ENCODE measurements around the gene KRT82. TPM values are rescaled to one million over a fixed set of nuclear protein-coding genes. Genes with fewer than 3 reads are reported as not detected.
"Not testable (repeated sequence)": the region's sequence is repeated elsewhere in the genome, so short reads cannot be mapped to it uniquely, and the experiment has no call there.

The KRT82 gene
- total RNA-seq, 2 donors from 2014 or later: not detected

GRCh38 chr12:52347551-52348510 lies 58.3 kb downstream of the KRT82 start:
- peaks cover 7% of the 10 kb centered on the region for H3K27me3 Mint-ChIP-seq
- no peak overlapping the region for H3K27ac Mint-ChIP-seq
- H3K9me3 Mint-ChIP-seq: no peaks in the 10 kb centered on the region
- ATAC-seq (replicated peaks): no peak
- no peaks in the 10 kb centered on the region for H3K36me3 Mint-ChIP-seq (ENCODE audit: low read depth)
- H3K4me3 Mint-ChIP-seq: no peak overlapping the region
- peaks cover 6% of the 10 kb centered on the region for H3K4me1 Mint-ChIP-seq

GRCh38 chr12:52347016-52347415 lies 59.1 kb downstream of the KRT82 start:
- no peaks in the 10 kb centered on the region for H3K36me3 Mint-ChIP-seq (ENCODE audit: low read depth)
- no peaks in the 10 kb centered on the region for H3K9me3 Mint-ChIP-seq
- H3K4me1 Mint-ChIP-seq: peaks cover 6% of the 10 kb centered on the region
- H3K27ac Mint-ChIP-seq: no peak overlapping the region
- ATAC-seq (replicated peaks): no peak
- H3K27me3 Mint-ChIP-seq: peaks cover 7% of the 10 kb centered on the region
- H3K4me3 Mint-ChIP-seq: no peak overlapping the region

GRCh38 chr12:52346593-52346992 lies 59.5 kb downstream of the KRT82 start:
- peaks cover 7% of the 10 kb centered on the region for H3K27me3 Mint-ChIP-seq
- H3K27ac Mint-ChIP-seq: no peak overlapping the region
- ATAC-seq (replicated peaks): no peak
- H3K9me3 Mint-ChIP-seq: no peaks in the 10 kb centered on the region
- H3K4me1 Mint-ChIP-seq: peaks cover 1% of the 10 kb centered on the region
- H3K4me3 Mint-ChIP-seq: no peak overlapping the region
- no peaks in the 10 kb centered on the region for H3K36me3 Mint-ChIP-seq (ENCODE audit: low read depth)

GRCh38 chr12:52345041-52345440 lies 61.1 kb downstream of the KRT82 start:
- H3K27me3 Mint-ChIP-seq; H3K4me3 Mint-ChIP-seq; ATAC-seq (replicated peaks); H3K4me1 Mint-ChIP-seq; H3K9me3 Mint-ChIP-seq; H3K27ac Mint-ChIP-seq; H3K36me3 Mint-ChIP-seq (ENCODE audit: low read depth): not testable (repeated sequence)

DNA sequence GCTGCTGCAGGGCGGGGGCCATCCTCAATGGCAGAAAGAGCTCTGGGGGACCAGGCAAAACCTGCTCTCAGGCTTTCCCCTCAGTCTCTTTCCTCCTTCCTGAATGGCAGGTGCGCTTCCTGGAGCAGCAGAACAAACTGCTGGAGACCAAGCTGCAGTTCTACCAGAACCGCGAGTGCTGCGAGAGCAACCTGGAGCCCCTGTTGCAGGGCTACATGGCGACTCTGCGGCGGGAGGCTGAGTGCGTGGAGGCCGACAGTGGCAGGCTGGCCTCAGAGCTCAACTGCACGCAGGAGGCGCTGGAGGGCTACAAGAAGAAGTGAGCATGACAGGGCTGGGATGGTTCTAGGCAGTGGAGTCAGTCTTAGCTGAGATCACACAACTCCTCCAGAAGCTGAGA lies 62.0 kb downstream of the KRT82 start:
- no peak for ATAC-seq (replicated peaks)
- Mint-ChIP-seq H3K4me1 (no peaks in the 10 kb centered on the region), H3K27ac (no peak overlapping the region), H3K4me3 (no peak overlapping the region), H3K27me3 (peaks cover 5% of the 10 kb centered on the region), H3K9me3 (no peaks in the 10 kb centered on the region), H3K36me3 (ENCODE audit: low read depth) (no peaks in the 10 kb centered on the region)

Other genes starting within 250 kb of the KRT82 start
- not detected for gene KRT80, start 214.3 kb downstream of the KRT82 start, total RNA-seq
- 10 to 100 TPM in 1 of 2 donors, 1 to 10 TPM in 1; 7.6 to 12.5 TPM for gene KRT7, start 173.1 kb downstream of the KRT82 start, total RNA-seq
- gene KRT86, start 131.7 kb downstream of the KRT82 start, total RNA-seq: 1 to 10 TPM in 1 of 2 donors, under 1 TPM in 1; 0.56 to 2.1 TPM
- not detected for gene KRT81, start 114.8 kb downstream of the KRT82 start, total RNA-seq
- gene KRT83, start 84.9 kb downstream of the KRT82 start, total RNA-seq: not detected
- gene KRT85, start 38.9 kb downstream of the KRT82 start, total RNA-seq: not detected
- not detected for gene KRT84, start 20.7 kb downstream of the KRT82 start, total RNA-seq
- gene KRT75, start 28.0 kb upstream of the KRT82 start, total RNA-seq: not detected
- gene KRT6B, start 45.8 kb upstream of the KRT82 start, total RNA-seq: not detected
- not detected for gene KRT6C, start 67.5 kb upstream of the KRT82 start, total RNA-seq
- not detected for gene KRT6A, start 86.9 kb upstream of the KRT82 start, total RNA-seq
- not detected for gene KRT5, start 114.1 kb upstream of the KRT82 start, total RNA-seq
- not detected for gene KRT71, start 146.8 kb upstream of the KRT82 start, total RNA-seq
- gene KRT74, start 167.5 kb upstream of the KRT82 start, total RNA-seq: not detected
- not detected for gene KRT72, start 195.1 kb upstream of the KRT82 start, total RNA-seq
- not detected for gene KRT73, start 212.2 kb upstream of the KRT82 start, total RNA-seq
- not detected for gene KRT2, start 245.9 kb upstream of the KRT82 start, total RNA-seq